ENCODE results near the gene ANO3.

ANO3 gene

GRCh38 chr11:26510164-26510563, 178.2 kb downstream of the ANO3 start:
- TF ChIP-seq, protein P1, sequence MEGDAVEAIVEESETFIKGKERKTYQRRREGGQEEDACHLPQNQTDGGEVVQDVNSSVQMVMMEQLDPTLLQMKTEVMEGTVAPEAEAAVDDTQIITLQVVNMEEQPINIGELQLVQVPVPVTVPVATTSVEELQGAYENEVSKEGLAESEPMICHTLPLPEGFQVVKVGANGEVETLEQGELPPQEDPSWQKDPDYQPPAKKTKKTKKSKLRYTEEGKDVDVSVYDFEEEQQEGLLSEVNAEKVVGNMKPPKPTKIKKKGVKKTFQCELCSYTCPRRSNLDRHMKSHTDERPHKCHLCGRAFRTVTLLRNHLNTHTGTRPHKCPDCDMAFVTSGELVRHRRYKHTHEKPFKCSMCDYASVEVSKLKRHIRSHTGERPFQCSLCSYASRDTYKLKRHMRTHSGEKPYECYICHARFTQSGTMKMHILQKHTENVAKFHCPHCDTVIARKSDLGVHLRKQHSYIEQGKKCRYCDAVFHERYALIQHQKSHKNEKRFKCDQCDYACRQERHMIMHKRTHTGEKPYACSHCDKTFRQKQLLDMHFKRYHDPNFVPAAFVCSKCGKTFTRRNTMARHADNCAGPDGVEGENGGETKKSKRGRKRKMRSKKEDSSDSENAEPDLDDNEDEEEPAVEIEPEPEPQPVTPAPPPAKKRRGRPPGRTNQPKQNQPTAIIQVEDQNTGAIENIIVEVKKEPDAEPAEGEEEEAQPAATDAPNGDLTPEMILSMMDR (IDR thresholded peaks at IDR 0.05), result no peak
- H3K4me3 Mint-ChIP-seq, result no peak overlapping the region
- no peaks in the 10 kb centered on the region for H3K27me3 Mint-ChIP-seq (ENCODE audit: low read depth, poor library complexity)
- H3K27ac Mint-ChIP-seq, result no peak overlapping the region
- no peak for DNase-seq
- H3K36me3 Mint-ChIP-seq (ENCODE audit: low read depth), result no peaks in the 10 kb centered on the region
- H3K9me3 Mint-ChIP-seq, result no peaks in the 10 kb centered on the region
- no peaks in the 10 kb centered on the region for H3K4me1 Mint-ChIP-seq

GRCh38 chr11:26510756-26511155, 178.8 kb downstream of the ANO3 start:
- H3K36me3 Mint-ChIP-seq (ENCODE audit: low read depth), result no peaks in the 10 kb centered on the region
- no peak overlapping the region for H3K4me3 Mint-ChIP-seq
- H3K4me1 Mint-ChIP-seq, result no peaks in the 10 kb centered on the region
- TF ChIP-seq, protein P1 (IDR thresholded peaks at IDR 0.05), result no peak
- no peak for DNase-seq
- H3K27ac Mint-ChIP-seq, result no peak overlapping the region
- H3K9me3 Mint-ChIP-seq, result no peaks in the 10 kb centered on the region
- no peaks in the 10 kb centered on the region for H3K27me3 Mint-ChIP-seq (ENCODE audit: low read depth, poor library complexity)

DNA sequence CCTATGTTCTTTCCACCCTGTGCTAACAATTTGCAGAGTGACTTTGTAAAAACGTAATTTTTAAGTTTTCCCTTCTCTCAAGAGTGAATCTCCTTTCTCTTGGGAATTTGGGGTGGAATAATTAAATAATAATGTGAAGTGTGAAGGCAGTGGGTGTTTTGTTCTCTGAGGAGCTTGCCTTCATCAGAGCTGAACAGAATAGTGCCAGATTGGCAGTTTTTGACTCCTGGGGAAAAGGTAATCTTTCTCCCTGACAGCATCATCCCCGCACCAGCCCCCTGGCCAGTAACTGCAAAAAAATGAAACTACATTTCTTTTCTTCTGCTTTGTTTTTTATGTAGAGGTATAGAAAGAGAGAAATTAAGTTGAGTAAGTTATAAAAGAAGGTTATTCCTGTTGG, 180.3 kb downstream of the ANO3 start:
- no peaks in the 10 kb centered on the region for H3K9me3 Mint-ChIP-seq
- H3K27ac Mint-ChIP-seq, result no peak overlapping the region
- H3K4me3 Mint-ChIP-seq, result no peak overlapping the region
- no peaks in the 10 kb centered on the region for H3K4me1 Mint-ChIP-seq
- TF ChIP-seq, protein P1 (IDR thresholded peaks at IDR 0.05), result no peak
- H3K36me3 Mint-ChIP-seq (ENCODE audit: low read depth), result no peaks in the 10 kb centered on the region
- no peak for DNase-seq
- H3K27me3 Mint-ChIP-seq (ENCODE audit: low read depth, poor library complexity), result no peaks in the 10 kb centered on the region

GRCh38 chr11:26519469-26519868, 187.5 kb downstream of the ANO3 start:
- Mint-ChIP-seq H3K4me3 (no peak overlapping the region), H3K4me1 (no peaks in the 10 kb centered on the region), H3K36me3 (ENCODE audit: low read depth) (no peaks in the 10 kb centered on the region), H3K27me3 (ENCODE audit: low read depth, poor library complexity) (no peaks in the 10 kb centered on the region), H3K27ac (no peak overlapping the region), H3K9me3 (no peaks in the 10 kb centered on the region)
- TF ChIP-seq, protein P1 (IDR thresholded peaks at IDR 0.05), result no peak
- DNase-seq, result no peak

DNA sequence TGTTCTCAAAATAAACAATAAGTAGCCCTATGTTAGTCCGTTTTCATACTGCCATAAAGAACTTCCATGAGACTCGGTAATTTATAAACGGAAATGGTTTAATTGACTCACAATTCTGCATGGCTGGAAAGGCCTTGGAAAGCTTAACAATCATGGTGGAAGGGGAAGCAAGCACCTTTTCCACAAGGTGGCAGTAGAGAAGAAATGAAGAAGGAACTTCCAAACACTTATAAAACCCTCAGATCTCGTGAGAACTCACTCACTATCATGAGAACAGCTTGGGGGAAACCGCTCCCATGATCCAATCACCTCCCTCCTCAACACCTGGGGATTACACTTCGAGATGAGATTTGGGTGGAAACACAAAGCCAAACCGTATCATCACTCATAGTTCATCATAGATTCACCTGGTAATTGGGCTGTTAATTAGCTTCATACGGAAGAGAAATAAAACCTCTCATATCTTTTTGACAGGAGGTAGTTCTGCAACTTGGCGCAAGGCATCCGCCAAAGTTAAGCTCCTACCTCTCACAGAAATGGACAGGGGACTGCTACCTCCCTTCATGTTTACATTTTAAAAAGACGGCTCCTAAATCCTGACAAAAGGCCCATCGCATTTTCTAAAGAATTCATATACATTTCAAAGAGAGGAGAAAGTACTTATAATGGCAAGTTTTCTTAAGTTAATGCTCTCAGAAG, 191.1 kb downstream of the ANO3 start:
- no peak overlapping the region for H3K27ac Mint-ChIP-seq
- H3K36me3 Mint-ChIP-seq (ENCODE audit: low read depth), result no peaks in the 10 kb centered on the region
- H3K9me3 Mint-ChIP-seq, result no peaks in the 10 kb centered on the region
- no peaks in the 10 kb centered on the region for H3K4me1 Mint-ChIP-seq
- TF ChIP-seq, protein P1 (IDR thresholded peaks at IDR 0.05), result no peak
- no peak for DNase-seq
- no peak overlapping the region for H3K4me3 Mint-ChIP-seq
- no peaks in the 10 kb centered on the region for H3K27me3 Mint-ChIP-seq (ENCODE audit: low read depth, poor library complexity)

- Mint-ChIP-seq H3K27me3 (ENCODE audit: low read depth, poor library complexity) (no peaks in the 10 kb centered on the region), H3K9me3 (no peaks in the 10 kb centered on the region), H3K4me3 (no peak overlapping the region), H3K4me1 (no peaks in the 10 kb centered on the region), H3K36me3 (ENCODE audit: low read depth) (no peaks in the 10 kb centered on the region), H3K27ac (no peak overlapping the region)
- TF ChIP-seq, protein P1 (IDR thresholded peaks at IDR 0.05), result no peak
- DNase-seq, result no peak
Measured at GRCh38 chr11:26527685-26528084, 195.8 kb downstream of the ANO3 start.
